ENCODE results near the gene TRPM3. TPM values are rescaled to one million over a fixed set of nuclear protein-coding genes. Genes with fewer than 3 reads are reported as not detected.

The TRPM3 gene
- total and polyA plus RNA-seq, 2 of the 13 experiments (the other 11 are each of a cell fraction or from before 2014, with no cell fraction given) = not detected

DNA sequence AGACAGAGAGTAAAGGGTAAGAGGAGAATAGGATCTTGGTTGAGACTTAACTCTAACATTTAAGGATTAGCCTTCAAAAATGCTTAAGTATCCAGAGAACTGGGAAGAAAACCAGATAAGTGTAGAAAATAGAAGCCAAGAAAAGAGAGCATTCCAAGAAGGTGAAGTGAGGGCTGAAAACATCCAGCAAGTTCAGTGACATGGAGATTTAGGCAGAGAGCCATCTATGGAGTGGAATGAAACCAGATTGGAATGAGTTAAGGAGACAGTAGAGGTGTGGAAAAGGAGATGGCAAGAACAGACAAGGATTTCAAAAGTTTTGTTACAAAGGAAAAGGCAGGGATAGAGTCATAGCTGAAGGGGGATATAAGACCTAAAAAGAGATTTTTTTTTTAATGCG is 188.1 kb downstream of the TRPM3 start:
- H2AFZ ChIP-seq (ENCODE audit: low read length) = no peak overlapping the region
- no peak overlapping the region for H3K27ac ChIP-seq (ENCODE audit: extremely low read length, insufficient read depth, low read length)
- ATAC-seq (no peak), DNase-seq (ENCODE audit: low spot score) (no peak), FAIRE-seq (no peak)
- 2% methylated on average over 1 of the region's 1 CpG for WGBS (ENCODE audit: low lambda C conversion rate)
- H3K9ac ChIP-seq (ENCODE audit: insufficient read depth, low read depth, low read length) = no peak overlapping the region
- H3K4me1 ChIP-seq (ENCODE audit: insufficient read depth, low read length) = no peaks in the 10 kb centered on the region
- H3K4me2 ChIP-seq (ENCODE audit: low read depth, low read length) = no peak overlapping the region
- ChIA-PET POLR2A (no interaction called here), CTCF (ENCODE audit: low intra/inter-chr PET ratio, low total read pairs) (no interaction called here)
- H3K4me3 ChIP-seq (replicated peaks in 1 of 3; ENCODE audit: insufficient read depth in 1 of 3, low read depth in 2 of 3, low read length in 3 of 3) = no peak overlapping the region
- in situ Hi-C loops (cut with HindIII; ENCODE audit: extremely low pct_ligation_motif_present, low pct_unique_long_range_greater_than_20kb) (no loop called here), intact Hi-C loops (cut with micrococcal nuclease; ENCODE audit: unreplicated experiment) (no loop called here)
- no peak for TF ChIP-seq ELF4 (CRISPR knock-in tag; IDR thresholded peaks at IDR 0.05; ENCODE audit: borderline replicate concordance)
- no peak for TF ChIP-seq HOXA5 (CRISPR knock-in tag; IDR thresholded peaks at IDR 0.05)
- TF ChIP-seq, protein P1, sequence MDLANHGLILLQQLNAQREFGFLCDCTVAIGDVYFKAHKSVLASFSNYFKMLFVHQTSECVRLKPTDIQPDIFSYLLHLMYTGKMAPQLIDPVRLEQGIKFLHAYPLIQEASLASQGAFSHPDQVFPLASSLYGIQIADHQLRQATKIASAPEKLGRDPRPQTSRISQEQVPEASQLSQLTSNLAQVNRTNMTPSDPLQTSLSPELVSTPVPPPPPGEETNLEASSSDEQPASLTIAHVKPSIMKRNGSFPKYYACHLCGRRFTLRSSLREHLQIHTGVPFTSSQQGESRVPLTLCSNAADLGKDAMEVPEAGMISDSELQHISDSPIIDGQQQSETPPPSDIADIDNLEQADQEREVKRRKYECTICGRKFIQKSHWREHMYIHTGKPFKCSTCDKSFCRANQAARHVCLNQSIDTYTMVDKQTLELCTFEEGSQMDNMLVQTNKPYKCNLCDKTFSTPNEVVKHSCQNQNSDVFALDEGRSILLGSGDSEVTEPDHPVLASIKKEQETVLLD (CRISPR knock-in tag; IDR thresholded peaks at IDR 0.05; ENCODE audit: low read depth) = no peak
- no peak for TF ChIP-seq ZNF12 (CRISPR knock-in tag; IDR thresholded peaks at IDR 0.05)
- TF ChIP-seq PHB2 (IDR thresholded peaks at IDR 0.05; ENCODE audit: partially characterized antibody) = no peak
- H3K27me3 ChIP-seq (ENCODE audit: control insufficient read depth in 1 of 2, insufficient read depth in 2 of 2, low read length in 2 of 2) = no peaks in the 10 kb centered on the region
- no peaks in the 10 kb centered on the region for H4K20me1 ChIP-seq (ENCODE audit: insufficient read depth, low read length)
- no TSS peak for BruUV-seq (replicated peaks)
- no peaks in the 10 kb centered on the region for H3K36me3 ChIP-seq (replicated peaks in 1 of 2; ENCODE audit: control insufficient read depth in 1 of 2, insufficient read depth in 2 of 2, low read length in 2 of 2)
- no peaks in the 10 kb centered on the region for H3K9me3 ChIP-seq (ENCODE audit: low read length)
- H3K79me2 ChIP-seq (ENCODE audit: insufficient read depth, low read length) = no peaks in the 10 kb centered on the region

DNA sequence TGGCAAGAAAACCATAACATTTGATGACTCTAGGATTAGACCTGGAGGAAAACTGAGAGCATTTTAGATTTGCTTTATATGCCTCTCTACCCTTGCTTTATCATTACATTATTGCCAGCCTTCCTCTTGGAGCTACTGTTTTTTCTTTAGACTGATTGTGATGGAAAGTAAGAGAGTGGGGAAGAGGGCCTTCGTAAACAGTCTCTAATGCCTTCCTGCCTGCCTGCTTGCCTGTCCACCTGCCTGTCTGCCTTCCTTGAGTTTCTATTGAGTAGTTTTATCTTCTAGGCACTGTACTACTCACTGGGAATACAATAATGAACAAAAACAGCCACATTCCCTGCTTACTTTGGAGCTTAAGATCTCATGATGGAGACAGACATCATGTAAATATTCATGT is 189.3 kb downstream of the TRPM3 start:
- Histone ChIP-seq H3K36me3 (replicated peaks in 1 of 2; ENCODE audit: control insufficient read depth in 1 of 2, insufficient read depth in 2 of 2, low read length in 2 of 2) (no peaks in the 10 kb centered on the region), H4K20me1 (ENCODE audit: insufficient read depth, low read length) (no peaks in the 10 kb centered on the region), H3K27ac (ENCODE audit: extremely low read length, insufficient read depth, low read length) (no peak overlapping the region), H3K27me3 (ENCODE audit: control insufficient read depth in 1 of 2, insufficient read depth in 2 of 2, low read length in 2 of 2) (no peaks in the 10 kb centered on the region), H3K4me1 (ENCODE audit: insufficient read depth, low read length) (no peaks in the 10 kb centered on the region), H3K9me3 (ENCODE audit: low read length) (no peaks in the 10 kb centered on the region), H3K9ac (ENCODE audit: insufficient read depth, low read depth, low read length) (no peak overlapping the region), H3K79me2 (ENCODE audit: insufficient read depth, low read length) (no peaks in the 10 kb centered on the region), H2AFZ (ENCODE audit: low read length) (no peak overlapping the region), H3K4me2 (ENCODE audit: low read depth, low read length) (no peak overlapping the region), H3K4me3 (replicated peaks in 1 of 3; ENCODE audit: insufficient read depth in 1 of 3, low read depth in 2 of 3, low read length in 3 of 3) (no peak overlapping the region)
- in situ Hi-C loops (cut with HindIII; ENCODE audit: extremely low pct_ligation_motif_present, low pct_unique_long_range_greater_than_20kb) = no loop called here
- intact Hi-C loops (cut with micrococcal nuclease; ENCODE audit: unreplicated experiment) = no loop called here
- ChIA-PET CTCF (ENCODE audit: low intra/inter-chr PET ratio, low total read pairs) (no interaction called here), POLR2A (no interaction called here)
- no TSS peak for BruUV-seq (replicated peaks)
- no peak for DNase-seq (ENCODE audit: low spot score)
- FAIRE-seq = no peak
- ATAC-seq = no peak
- WGBS (ENCODE audit: low lambda C conversion rate) = 35% methylated on average over 1 of the region's 1 CpG
- TF ChIP-seq, protein P2, sequence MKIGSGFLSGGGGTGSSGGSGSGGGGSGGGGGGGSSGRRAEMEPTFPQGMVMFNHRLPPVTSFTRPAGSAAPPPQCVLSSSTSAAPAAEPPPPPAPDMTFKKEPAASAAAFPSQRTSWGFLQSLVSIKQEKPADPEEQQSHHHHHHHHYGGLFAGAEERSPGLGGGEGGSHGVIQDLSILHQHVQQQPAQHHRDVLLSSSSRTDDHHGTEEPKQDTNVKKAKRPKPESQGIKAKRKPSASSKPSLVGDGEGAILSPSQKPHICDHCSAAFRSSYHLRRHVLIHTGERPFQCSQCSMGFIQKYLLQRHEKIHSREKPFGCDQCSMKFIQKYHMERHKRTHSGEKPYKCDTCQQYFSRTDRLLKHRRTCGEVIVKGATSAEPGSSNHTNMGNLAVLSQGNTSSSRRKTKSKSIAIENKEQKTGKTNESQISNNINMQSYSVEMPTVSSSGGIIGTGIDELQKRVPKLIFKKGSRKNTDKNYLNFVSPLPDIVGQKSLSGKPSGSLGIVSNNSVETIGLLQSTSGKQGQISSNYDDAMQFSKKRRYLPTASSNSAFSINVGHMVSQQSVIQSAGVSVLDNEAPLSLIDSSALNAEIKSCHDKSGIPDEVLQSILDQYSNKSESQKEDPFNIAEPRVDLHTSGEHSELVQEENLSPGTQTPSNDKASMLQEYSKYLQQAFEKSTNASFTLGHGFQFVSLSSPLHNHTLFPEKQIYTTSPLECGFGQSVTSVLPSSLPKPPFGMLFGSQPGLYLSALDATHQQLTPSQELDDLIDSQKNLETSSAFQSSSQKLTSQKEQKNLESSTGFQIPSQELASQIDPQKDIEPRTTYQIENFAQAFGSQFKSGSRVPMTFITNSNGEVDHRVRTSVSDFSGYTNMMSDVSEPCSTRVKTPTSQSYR (CRISPR knock-in tag; IDR thresholded peaks at IDR 0.05; ENCODE audit: borderline replicate concordance) = no peak
- no peak for TF ChIP-seq ZNF766 (CRISPR knock-in tag; IDR thresholded peaks at IDR 0.05; ENCODE audit: borderline replicate concordance)
- no peak for TF ChIP-seq ZNF496 (CRISPR knock-in tag; IDR thresholded peaks at IDR 0.05; ENCODE audit: insufficient replicate concordance)
- no peak for TF ChIP-seq ZNF577 (CRISPR knock-in tag; IDR thresholded peaks at IDR 0.05; ENCODE audit: borderline replicate concordance, low read depth)
- TF ChIP-seq ZNF567 (CRISPR knock-in tag; IDR thresholded peaks at IDR 0.05; ENCODE audit: borderline replicate concordance) = no peak
- TF ChIP-seq ZFYVE20 (CRISPR knock-in tag; IDR thresholded peaks at IDR 0.05; ENCODE audit: borderline replicate concordance, low read depth) = no peak
- no peak for TF ChIP-seq REL (CRISPR knock-in tag; conservative IDR thresholded peaks at IDR 0.05)
- no peak for TF ChIP-seq ZNF234 (CRISPR knock-in tag; conservative IDR thresholded peaks at IDR 0.05)
- no peak for TF ChIP-seq KDM6A (CRISPR knock-in tag; IDR thresholded peaks at IDR 0.05; ENCODE audit: low read depth)
- no peak for TF ChIP-seq ATF1 (CRISPR knock-in tag; IDR thresholded peaks at IDR 0.05)
- no peak for TF ChIP-seq ZNF282 (IDR thresholded peaks at IDR 0.05; ENCODE audit: partially characterized antibody)
- TF ChIP-seq MIER3 (CRISPR knock-in tag; IDR thresholded peaks at IDR 0.05; ENCODE audit: borderline replicate concordance) = no peak

Data from HepG2 (cell line).